GM19043 (cell line): ENCODE measurements around the gene PSD4.
A peak's percentile ranks its signal among the peaks of the same experiment; 100 is the strongest.

Source experiments
- ATAC-seq: cut with Tn5 transposase; IDR thresholded peaks from one replicate; pipeline ENCODE4 v1.9.1; 2021; ENCODE audit warnings: low read depth; ENCODE audit not compliant: unreplicated experiment

PSD4 gene

DNA sequence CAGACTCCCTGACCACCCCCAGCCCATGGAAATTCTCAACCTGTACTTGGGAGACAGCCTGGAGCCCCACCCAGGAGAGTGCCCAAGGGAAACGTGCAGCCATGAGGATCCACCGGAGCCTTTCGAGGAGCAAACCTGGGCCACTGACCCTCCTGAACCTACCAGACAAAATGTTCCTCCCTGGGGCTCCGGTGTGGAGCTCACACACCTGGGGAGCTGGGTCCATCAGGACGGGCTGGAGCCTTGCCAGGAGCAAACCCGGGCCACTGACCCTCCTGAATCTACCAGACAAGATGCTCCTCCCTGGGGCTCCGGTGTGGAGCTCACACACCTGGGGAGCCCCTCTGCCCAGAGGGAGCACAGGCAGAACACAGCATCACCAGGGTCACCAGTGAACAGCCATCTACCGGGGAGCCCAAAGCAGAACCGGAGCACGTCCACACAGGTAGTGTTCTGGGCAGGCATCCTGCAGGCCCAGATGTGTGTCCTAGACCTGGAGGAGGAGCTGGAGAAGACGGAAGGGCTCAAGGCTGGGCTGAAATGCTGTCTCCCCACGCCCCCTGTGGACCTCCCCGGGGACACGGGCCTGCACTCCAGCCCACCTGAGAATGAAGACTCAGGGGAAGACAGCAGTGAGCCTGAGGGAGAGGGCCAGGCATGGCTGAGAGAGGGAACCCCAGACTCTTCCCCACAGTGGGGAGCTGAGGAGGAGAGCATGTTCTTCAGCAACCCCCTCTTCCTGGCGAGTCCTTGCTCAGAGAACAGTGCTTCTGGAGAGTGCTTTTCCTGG, 8.9 kb downstream of the PSD4 start:
- no peak for ATAC-seq

DNA sequence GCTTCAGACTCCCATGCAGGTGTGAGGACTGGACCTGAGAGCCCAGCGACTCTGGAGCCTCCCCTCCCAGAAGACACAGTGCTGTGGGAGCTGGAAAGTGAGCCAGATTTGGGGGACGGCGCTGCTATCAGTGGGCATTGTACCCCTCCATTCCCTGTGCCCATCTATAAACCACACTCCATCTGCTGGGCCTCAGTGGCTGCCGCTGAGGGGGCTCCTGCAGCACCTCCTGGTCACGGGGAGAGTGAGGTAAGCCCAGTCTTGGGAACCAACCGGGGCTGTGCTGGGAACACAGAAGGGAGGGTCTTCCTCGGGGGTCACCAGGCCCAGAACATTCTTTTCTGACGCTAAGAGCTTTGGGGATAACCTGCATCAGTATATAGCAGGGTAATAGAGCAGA, 9.5 kb downstream of the PSD4 start:
- no peak for ATAC-seq

DNA sequence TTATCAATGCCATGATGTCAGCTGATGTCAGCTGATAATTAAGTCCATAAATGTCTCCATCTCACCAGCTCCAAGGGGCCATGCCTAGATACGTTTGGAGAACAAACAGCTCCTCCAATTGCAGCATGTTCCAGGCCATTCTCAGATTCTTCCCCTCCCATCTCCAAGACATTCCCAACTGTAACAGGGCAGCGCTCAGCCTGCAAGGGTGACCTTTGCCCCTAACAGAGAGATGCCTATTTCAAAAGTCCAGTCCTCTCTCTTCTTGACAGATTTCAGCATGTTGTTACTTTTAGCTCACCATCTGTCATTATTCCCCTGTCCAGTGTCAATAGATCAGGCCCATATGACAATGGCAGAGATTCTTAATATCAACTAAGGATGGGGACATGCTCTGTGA, 9.9 kb downstream of the PSD4 start:
- ATAC-seq = no peak

DNA sequence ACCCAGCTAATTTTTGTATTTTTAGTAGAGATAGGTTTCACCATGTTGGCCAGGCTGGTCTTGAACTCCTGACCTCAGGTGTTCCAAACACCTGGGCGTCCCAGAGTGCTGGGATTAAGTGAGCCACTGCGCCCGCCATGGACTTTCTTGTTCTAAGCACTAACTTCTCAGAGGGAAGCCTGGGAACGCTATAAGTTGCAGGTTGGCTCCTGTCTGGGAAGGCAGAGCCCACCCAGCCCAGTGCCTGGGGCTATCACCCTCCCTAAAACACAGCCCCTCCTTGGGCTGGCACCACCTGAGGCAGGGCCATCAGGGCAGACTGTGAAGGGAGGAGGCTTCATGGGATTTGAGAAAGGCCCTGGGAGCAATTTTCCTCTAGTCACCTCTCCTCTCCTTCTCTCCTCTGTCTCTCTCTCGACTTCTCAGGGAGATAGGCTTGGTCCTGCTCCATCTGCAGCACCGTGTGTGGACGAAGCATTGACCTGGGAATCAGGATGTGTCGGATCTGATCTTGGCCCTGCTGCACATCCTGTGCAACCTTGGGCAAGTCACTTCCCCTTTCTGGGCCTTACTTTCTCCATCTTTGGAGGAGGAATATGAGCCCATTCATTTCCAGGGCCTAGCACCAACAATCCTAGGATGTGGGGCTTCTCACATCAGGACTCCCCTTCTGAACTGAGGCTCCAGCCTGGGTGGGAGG, 10.9 kb downstream of the PSD4 start:
- ATAC-seq = no peak

DNA sequence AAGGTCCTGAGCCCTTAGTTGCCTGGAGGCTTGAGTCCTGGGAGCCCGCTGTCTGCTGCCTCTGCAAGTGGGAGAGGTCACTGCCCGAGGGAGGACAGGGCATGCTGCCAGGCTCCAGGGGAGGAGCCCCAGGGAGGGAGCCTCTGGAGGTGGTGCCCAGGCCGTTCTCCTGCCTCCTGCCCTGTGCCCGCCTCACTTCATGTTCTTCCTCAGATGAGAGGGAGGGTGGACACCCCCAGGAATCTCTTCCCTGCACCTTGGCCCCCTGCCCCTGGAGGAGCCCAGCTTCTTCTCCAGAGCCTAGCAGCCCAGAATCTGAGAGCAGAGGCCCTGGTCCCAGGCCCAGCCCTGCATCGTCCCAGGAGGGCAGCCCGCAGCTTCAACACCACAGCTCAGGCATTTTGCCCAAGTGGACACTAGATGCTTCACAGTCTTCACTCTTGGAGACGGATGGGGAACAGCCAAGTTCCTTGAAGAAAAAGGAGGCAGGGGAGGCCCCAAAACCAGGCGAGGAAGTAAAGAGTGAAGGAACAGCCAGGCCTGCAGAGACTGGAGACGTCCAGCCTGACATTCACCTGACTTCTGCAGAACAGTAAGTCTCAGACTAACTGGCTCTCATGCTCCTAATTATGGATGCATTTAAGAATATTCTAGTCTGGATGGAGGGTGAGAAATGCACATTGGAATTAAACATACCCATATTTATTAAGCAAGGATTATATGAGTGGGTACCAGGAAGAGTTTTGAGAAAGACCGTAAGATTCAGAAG, 12.1 kb downstream of the PSD4 start:
- ATAC-seq = no peak

DNA sequence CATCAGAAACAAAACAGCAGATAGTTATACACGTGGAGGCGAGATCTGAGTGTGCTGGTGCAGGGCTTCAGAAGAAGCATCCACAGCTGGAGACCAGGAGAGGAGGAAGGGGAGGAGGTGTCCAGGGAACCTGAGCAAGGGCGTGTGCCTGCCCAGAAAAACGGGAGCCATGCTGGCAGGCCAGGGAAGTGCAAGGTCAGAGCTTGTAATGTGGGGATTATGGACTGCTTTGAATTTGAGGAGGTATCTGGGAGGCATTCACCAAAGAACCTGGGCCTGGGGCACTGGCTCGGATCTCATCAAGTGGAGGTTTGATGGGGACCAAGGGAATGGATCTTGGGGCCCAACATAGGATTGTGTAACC, 12.6 kb downstream of the PSD4 start:
- no peak for ATAC-seq

DNA sequence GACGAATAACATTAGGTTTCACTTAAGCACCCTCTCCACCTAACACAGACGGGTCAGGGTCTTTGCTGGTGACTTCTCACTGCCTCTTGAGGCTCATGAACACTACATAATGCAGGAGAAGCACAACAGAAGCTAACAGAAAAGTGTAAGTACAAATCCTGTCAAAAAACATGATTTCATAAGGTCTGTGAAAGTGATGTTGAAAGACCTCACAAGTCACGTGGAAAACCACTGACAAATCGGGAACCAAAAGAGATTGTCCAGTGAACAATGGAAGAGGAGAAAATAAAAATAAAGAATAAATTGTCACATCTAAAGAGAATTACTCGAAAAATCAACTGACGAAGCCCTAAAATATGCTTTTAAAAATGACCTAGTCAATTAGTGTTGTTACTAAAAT, 14.0 kb downstream of the PSD4 start:
- ATAC-seq = no peak

DNA sequence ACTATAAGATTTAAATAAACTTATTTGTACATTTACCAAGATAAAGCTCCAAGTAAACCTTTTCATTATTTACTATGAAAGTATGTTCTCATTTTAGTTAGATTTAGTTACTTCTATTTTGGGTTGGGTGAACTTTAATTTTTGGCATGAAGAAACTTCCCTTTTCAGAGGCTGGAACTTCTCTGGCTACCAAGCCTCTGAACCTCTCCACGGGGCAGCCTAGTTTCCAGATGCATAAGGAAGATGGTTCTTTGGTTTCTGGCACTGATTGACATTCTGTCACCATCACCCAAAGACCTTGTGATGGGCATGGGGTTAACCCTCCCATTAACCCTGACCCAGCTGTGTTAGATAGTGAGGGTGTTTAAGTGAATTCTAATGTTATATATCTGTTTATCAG, 17.1 kb downstream of the PSD4 start:
- ATAC-seq = no peak

DNA sequence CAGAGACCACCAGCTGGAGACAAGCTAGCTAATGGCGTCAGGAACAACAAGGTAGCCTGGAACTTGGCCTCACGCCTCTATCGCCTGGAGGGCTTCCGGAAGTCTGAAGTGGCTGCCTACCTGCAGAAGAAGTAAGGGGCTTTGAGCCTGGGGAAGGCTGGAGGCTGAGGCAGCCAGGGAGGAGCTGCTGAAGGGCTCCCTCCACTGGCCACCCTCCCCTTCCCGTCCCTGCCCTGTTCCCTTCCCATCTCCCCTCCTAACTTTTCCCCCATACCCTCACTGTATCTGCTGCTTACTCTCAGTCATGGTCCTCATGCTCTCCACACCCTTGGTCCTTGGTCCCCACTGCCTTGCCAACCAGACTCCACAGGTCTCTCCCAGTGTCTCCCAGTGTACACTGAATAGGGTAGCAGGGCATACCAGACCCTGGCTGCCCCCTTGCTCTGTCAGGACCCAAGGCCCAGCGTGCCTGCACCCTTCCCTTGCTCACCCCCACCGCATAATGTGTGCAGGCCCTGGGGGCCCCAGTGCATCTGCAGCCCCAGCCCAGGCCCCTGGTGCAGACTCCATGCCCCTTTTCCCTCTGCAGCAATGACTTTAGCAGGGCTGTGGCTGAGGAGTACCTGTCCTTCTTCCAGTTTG, 18.8 kb downstream of the PSD4 start:
- ATAC-seq = no peak

DNA sequence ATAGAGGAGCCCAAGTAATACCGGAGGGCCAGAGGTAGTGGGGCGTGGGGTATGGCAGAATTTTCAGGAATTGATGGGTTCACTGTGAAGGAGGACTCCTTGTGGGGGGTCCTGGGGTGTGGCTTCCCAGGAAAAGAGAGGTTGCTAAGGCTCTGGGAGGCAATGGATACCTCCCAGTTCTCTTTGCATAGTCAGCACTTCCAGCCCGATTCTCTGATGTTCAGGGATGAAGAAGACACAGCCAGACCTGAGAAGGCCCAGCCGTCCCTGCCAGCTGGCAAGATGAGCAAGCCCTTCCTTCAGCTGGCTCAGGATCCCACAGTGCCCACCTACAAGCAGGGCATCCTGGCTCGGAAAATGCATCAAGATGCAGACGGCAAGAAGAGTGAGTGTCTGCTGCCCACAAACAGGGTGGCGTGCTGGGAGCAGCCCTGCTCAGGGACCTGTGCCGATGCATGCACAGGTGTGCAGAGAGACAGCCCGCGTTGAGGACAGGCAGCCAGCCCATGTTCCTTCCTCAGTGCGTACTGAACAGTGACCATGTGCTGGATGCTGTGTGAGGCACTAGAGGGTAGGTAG, 22.2 kb downstream of the PSD4 start:
- ATAC-seq = no peak

DNA sequence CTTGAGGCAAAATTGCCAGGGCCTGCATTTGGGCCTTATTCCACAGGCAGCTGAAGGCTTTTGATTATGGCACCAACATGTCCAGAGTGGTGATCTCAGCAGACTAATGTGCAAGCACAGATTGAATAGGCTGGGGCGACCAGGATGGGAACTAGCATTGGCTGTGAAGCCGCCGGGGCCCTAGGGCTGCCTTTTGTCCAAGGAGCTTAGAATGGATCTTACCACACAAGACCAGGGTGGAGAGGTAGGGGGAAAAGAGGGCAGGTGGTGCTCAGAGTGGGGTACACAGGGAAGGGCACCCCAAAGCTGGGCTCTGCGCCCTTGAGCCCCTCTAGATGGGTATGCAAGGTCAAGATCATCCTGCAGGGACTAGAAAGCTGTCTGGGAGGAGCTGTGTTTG, 23.1 kb downstream of the PSD4 start:
- no peak for ATAC-seq

DNA sequence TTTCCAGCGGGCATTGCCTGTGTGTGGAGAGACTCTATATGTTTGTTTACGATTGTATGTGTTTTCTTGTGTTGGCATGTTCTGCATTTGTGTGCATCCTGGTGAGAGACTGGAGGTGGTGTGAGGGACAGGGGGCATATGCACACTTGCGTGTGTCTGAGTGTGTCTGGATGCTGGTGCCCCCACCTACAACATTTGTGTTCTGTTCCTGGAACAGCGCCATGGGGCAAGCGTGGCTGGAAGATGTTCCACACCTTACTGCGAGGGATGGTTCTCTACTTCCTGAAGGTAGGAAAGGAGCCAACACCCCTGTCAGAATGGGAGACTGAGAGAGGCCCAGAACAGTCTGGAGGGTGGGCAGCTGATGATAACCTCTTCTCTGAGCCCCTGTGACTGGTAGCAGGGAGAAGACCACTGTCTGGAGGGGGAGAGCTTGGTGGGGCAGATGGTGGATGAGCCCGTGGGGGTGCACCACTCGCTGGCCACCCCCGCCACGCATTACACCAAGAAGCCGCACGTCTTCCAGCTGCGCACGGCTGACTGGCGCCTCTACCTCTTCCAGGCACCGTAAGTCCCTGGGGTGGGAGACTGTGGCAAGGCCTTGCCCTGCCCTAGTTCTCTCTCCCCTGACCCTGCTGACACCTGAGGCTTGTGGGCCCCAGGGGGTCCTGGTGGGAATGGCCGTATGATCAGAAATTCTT, 23.7 kb downstream of the PSD4 start:
- ATAC-seq = no peak

DNA sequence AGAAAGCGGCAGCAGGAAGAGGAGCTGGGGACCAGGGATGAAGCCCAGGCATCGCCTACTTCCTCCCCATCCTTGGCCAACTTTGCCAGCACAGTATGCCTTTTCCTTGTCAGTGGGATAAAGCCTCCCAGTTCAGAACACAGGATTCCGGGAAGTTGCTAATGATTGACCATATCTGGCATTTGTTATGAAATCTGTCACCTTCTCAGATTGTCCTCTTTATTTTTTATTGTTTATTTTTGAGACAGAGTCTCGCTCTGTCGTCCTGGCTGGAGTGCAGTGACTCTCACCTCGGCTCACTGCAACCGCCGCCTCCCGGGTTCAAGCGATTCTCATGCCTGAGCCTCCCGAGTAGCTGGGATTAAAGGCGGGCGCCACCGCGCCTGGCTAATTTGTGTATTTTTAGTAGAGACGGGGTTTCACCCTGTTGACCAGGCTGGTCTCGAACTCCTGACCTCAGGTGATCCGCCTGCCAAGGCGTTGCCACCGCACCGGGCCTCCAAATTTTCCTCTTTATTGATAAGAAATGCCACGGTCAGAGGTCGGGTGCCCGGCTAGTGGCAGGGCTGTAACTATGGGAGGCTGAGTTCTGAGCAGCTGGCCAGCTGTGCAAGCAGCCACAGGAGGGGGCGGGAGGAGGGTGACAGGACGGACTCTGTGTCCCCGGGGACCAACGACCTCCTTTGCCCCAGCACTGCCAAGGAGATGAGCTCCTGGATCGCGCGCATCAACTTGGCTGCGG, 24.4 kb downstream of the PSD4 start:
- ATAC-seq = peak; percentile 6

DNA sequence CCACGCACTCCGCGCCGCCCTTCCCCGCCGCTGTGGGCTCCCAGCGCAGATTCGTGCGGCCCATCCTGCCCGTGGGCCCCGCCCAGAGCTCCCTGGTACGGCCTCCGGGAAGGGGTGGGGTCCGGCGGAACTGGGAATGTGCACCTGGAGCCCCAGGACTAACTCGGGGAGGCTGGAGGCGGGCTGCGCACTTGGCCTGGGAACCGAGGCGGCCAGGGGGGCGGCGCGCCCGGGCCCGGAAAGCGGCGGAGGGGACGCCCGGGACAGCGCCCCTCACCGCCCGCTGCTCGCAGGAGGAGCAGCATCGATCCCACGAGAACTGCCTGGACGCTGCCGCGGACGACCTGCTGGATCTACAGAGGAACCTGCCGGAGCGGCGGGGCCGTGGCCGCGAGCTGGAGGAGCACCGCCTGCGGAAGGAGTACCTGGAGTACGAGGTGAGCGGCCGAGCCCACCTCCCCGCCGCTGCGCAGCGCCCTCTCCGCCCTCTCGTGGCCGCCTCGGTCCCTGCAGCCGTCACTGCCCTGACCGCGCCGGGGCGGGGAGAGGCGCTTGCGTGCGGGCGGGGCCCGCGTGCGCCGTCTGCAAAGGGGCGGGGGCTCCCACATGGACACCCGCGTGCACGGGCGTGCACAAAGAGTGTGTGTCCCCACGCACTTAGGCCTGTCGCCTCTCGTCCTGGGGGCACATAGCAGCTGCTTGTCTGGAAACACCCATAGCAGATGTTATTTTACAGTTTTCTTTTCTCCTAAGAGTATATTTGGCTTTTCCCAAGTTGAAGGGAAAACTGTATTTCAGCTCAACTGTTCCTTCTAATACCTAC, 25.2 kb downstream of the PSD4 start:
- ATAC-seq = peak; percentile 81

DNA sequence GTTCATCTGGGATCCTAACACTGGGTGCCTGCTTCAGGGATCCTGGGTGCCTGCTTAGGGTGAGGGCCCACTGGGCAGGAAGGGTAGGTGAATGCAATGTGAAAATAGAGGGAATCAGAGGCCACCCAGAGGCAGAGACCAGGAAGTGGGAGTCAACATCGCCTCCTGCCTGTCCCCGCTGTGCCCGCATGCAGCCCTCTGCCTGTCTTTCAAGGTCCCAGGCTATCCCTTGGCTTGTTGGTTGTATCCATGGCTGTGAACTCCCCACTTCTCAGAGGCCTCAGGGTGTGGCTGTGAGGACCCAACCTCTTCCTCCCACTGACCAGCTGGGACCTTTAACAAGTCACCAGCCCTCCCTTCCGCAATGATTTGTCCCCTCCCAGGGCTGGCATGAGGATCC, 26.5 kb downstream of the PSD4 start:
- no peak for ATAC-seq

DNA sequence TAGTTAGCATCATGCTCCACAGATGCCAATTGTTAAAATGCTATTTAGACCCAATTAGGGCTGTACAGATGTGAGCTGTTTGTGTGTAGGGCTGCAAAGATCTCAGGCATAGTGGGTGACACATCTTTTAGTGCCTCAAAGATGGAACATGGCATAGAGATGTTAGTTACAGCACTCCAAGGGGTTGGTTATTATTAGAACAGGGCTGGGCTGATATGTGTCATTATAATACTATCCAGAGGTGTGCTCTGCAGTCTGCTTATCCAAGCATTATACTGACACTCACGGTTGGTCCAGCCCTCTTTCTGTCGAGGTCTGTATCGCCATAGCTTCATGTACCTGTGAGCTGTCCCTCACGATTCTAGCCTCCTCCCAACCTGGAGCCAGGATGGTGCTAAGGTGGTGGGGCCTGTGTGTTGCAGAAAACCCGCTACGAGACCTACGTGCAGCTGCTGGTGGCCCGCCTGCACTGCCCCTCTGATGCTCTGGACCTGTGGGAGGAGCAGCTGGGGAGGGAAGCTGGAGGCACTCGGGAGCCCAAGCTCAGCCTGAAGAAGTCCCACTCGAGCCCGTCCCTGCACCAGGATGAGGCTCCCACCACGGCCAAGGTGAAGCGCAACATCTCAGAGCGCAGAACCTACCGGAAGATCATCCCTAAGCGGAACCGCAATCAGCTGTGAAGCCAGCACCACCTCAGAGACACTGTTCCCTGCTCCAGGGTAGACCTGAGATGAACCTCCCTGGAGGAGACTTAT, 27.1 kb downstream of the PSD4 start:
- no peak for ATAC-seq

DNA sequence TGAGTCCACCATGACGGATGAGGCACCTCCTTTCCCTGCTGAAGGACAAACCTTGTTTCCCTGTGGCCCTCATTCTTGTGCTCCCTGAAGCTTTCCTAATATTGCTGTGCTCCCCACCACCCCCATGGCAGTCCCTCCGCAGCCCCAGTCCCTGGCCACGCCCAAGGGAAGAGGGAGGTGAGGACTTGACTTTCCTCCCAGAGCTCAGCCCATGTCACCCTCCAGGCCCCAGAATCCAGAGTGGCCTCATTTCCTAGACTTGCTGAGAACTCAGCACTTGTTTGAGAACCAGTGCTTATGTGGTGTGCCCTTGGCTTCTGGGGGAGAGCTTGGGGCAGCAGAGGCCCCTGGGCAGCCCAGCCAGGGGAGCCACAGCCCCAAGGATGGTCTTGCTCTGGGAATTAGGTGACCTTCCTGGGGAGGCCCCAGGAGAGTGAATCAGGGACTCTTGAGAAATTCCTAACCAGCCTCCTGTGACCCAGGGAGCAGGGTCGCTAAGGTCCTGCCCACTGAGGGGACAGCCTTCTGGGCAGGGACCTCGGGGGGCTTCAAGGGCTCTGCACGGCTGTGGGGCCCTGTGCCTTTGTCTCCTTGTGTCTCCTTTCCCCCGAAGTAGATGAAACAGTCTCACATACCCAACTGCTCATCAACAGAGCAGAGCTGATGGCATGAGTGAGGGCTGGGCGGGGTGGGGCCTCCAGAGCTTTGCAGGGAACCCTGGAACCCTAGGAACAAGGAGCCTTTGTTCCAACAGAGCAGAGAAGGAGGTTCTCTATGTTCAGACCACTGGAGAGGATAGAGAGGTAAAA, 27.9 kb downstream of the PSD4 start:
- no peak for ATAC-seq
